PC-9 (cell line): ENCODE measurements around the gene KIAA0232.

Experiments used
- CTCF ChIP-seq: fragments of 200-600 bp; sonication (generic); conservative IDR thresholded peaks from 2 replicates; pipeline ENCODE4 v1.6.1; 2017; ENCODE audit warnings: mixed run types, antibody characterized with exemption, mild to moderate bottlenecking, moderate library complexity
- EZH2 ChIP-seq: fragments of 200-600 bp; sonication (generic); IDR thresholded peaks from 2 replicates; pipeline ENCODE4 v1.8.0; 2017; ENCODE audit warnings: antibody characterized with exemption, low read depth

GRCh38 chr4:6782147-6782845 is at the start of gene KIAA0232:
- TF ChIP-seq CTCF (no peak), EZH2 (no peak)
